Measurements from ENCODE around the gene ACE2.

- TF ChIP-seq CTCF (IDR thresholded peaks at IDR 0.05): no peak
- TF ChIP-seq EZH2 (IDR thresholded peaks at IDR 0.05; ENCODE audit: borderline replicate concordance, insufficient read depth, low read depth, low read length, poor library complexity, severe bottlenecking): no peak
These were observed 5.4 kb upstream of the ACE2 start for GRCh38 chrX:15606136-15606535.

All from B cell (primary cell).